GM21825 (cell line): ENCODE results near the gene ALK.

Source experiments
- ATAC-seq: cut with Tn5 transposase; IDR thresholded peaks from one replicate; pipeline ENCODE4 v1.9.1; 2021; ENCODE audit warnings: mild to moderate bottlenecking, moderate library complexity; ENCODE audit not compliant: unreplicated experiment

ALK gene

GRCh38 chr2:29240601-29241000 is 680.8 kb downstream of the ALK start:
- no peak for ATAC-seq

GRCh38 chr2:29239209-29239960 is 682.0 kb downstream of the ALK start:
- ATAC-seq: no peak

GRCh38 chr2:29238497-29238896 is 682.9 kb downstream of the ALK start:
- ATAC-seq: no peak

- no peak for ATAC-seq
These were observed 685.3 kb downstream of the ALK start for GRCh38 chr2:29236074-29236473.

- ATAC-seq: no peak
These were observed 686.0 kb downstream of the ALK start for GRCh38 chr2:29235411-29235810.

- ATAC-seq: no peak
These were observed 688.0 kb downstream of the ALK start for GRCh38 chr2:29233428-29233827.

- no peak for ATAC-seq
These were observed 689.3 kb downstream of the ALK start for GRCh38 chr2:29232041-29232440.

GRCh38 chr2:29229640-29230039 is 691.7 kb downstream of the ALK start:
- no peak for ATAC-seq

- no peak for ATAC-seq
These were observed 692.4 kb downstream of the ALK start for GRCh38 chr2:29228947-29229346.

- no peak for ATAC-seq
These were observed 693.3 kb downstream of the ALK start for GRCh38 chr2:29227935-29228675.

- ATAC-seq: no peak
These were observed 694.6 kb downstream of the ALK start for GRCh38 chr2:29226808-29227207.

GRCh38 chr2:29226375-29226774 is 695.0 kb downstream of the ALK start:
- no peak for ATAC-seq

GRCh38 chr2:29225814-29226213 is 695.6 kb downstream of the ALK start:
- ATAC-seq: no peak

- no peak for ATAC-seq
These were observed 696.5 kb downstream of the ALK start for GRCh38 chr2:29224693-29225551.

GRCh38 chr2:29223851-29224692 is 697.3 kb downstream of the ALK start:
- no peak for ATAC-seq

GRCh38 chr2:29223257-29223656 is 698.1 kb downstream of the ALK start:
- no peak for ATAC-seq

GRCh38 chr2:29222381-29223179 is 698.8 kb downstream of the ALK start:
- no peak for ATAC-seq

- ATAC-seq: no peak
These were observed 700.7 kb downstream of the ALK start for GRCh38 chr2:29220506-29221270.

GRCh38 chr2:29219374-29219773 is 702.0 kb downstream of the ALK start:
- no peak for ATAC-seq
